Measurements from ENCODE around the gene BLVRB.
"Not testable (repeated sequence)": the region's sequence is repeated elsewhere in the genome, so short reads cannot be mapped to it uniquely, and the experiment has no call there.

The BLVRB gene

GRCh38 chr19:40422748-40423566 lies 42.6 kb downstream of the BLVRB start:
- DNase-seq (ENCODE audit: low spot score), result no peak

GRCh38 chr19:40421993-40422747 lies 43.4 kb downstream of the BLVRB start:
- no peak for DNase-seq (ENCODE audit: low spot score)

GRCh38 chr19:40420766-40421765 lies 44.5 kb downstream of the BLVRB start:
- peak; percentile 77 for DNase-seq (ENCODE audit: low spot score)

- DNase-seq (ENCODE audit: low spot score), result no peak
Observed at GRCh38 chr19:40420451-40420765, 45.1 kb downstream of the BLVRB start.

GRCh38 chr19:40419780-40420179 lies 45.8 kb downstream of the BLVRB start:
- DNase-seq (ENCODE audit: low spot score), result no peak

- no peak for DNase-seq (ENCODE audit: low spot score)
Observed at GRCh38 chr19:40419066-40419612, 46.4 kb downstream of the BLVRB start.

- DNase-seq (ENCODE audit: low spot score), result no peak
Observed at GRCh38 chr19:40418040-40418439, 47.5 kb downstream of the BLVRB start.

- no peak for DNase-seq (ENCODE audit: low spot score)
Observed at GRCh38 chr19:40417643-40417981, 47.9 kb downstream of the BLVRB start.

- peak; percentile 18 for DNase-seq (ENCODE audit: low spot score)
Observed at GRCh38 chr19:40416918-40417642, 48.5 kb downstream of the BLVRB start.

GRCh38 chr19:40415768-40416167 lies 49.8 kb downstream of the BLVRB start:
- no peak for DNase-seq (ENCODE audit: low spot score)

GRCh38 chr19:40414542-40415535 lies 50.7 kb downstream of the BLVRB start:
- DNase-seq (ENCODE audit: low spot score), result no peak

GRCh38 chr19:40413291-40413845 lies 52.2 kb downstream of the BLVRB start, which contains the start of gene PRX:
PRX (minus strand) TSS chr19:40413378; CDS start chr19:40407932, 5,446 bp downstream.
- no peak for DNase-seq (ENCODE audit: low spot score)

GRCh38 chr19:40412866-40413265 lies 52.7 kb downstream of the BLVRB start:
- DNase-seq (ENCODE audit: low spot score), result no peak

GRCh38 chr19:40411958-40412499 lies 53.5 kb downstream of the BLVRB start:
- DNase-seq (ENCODE audit: low spot score), result no peak

- no peak for DNase-seq (ENCODE audit: low spot score)
Observed at GRCh38 chr19:40411125-40411842, 54.3 kb downstream of the BLVRB start.

GRCh38 chr19:40410030-40410389 lies 55.5 kb downstream of the BLVRB start:
- no peak for DNase-seq (ENCODE audit: low spot score)

- not testable (repeated sequence) for DNase-seq (ENCODE audit: low spot score)
Observed at GRCh38 chr19:40408598-40408925, 57.0 kb downstream of the BLVRB start.

GRCh38 chr19:40407714-40408597 lies 57.6 kb downstream of the BLVRB start:
- no peak for DNase-seq (ENCODE audit: low spot score)

Measured in activated CD4-positive, alpha-beta T cell treated with anti-CD3 and anti-CD28 coated beads, Interleukin-2, Interleukin-4, amounts not matched to agents 100 ng/mL and 50 ng/mL, durations not matched to agents 16 hours and 8 hours (primary cell).